ENCODE measurements around the gene MTRFR.
"Not testable (repeated sequence)": the region's sequence is repeated elsewhere in the genome, so short reads cannot be mapped to it uniquely, and the experiment has no call there.

Gene MTRFR

DNA sequence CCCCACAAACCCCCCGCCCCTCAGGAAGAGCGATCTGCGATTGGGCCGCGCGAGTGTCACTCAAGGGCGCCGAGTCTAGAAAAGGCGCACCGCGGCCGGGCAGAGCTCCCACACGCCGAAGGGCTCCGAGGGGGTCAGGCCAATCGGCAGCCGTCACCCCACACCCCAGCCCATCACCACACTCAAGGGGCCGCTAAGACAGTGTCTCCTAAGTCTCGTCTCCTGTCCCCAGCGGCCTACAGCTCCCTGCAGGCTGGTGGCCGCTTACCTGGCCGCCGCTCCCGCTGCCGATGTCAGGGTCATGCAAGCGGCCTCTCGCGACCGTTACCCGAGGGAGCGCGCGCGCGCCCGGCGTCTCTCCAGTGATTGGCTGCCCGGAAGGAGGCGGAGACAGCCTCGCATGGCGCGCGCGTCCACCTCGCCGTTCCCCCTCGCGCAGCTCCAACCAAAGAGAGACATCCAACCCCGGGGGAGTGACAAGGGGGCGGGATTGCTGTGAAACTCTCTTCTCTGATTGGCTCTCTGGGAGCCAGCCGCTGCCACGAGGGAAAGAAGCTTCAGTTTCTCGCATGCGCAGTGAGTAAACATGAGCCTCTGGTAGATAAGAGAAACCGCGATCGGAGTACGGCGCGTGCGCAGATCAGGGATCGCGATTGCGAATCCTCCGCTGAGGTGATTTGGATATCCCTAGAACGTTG, at the start of gene MTRFR, which contains the start of gene MPHOSPH9:
Gene MTRFR, plus strand, starts transcription at position 630 of the 698 bp plus-strand sequence. CDS start 20,239 bp downstream, outside the sequence.
Gene MPHOSPH9, minus strand, starts transcription at position 335 of the 698 bp plus-strand sequence. CDS start 2,777 bp downstream, outside the sequence.
- Mint-ChIP-seq H3K4me1 (ENCODE audit: low read depth) (peaks cover 53% of the 10 kb centered on the region), H3K4me3 (peak within 1 kb of the TSS; percentile 95), H3K27me3 (ENCODE audit: low read depth) (no peaks in the 10 kb centered on the region), H3K27ac (peak within 1 kb of the TSS; percentile 91), H3K36me3 (ENCODE audit: low read depth) (peaks cover 27% of the 10 kb centered on the region), H3K9me3 (no peaks in the 10 kb centered on the region)

DNA sequence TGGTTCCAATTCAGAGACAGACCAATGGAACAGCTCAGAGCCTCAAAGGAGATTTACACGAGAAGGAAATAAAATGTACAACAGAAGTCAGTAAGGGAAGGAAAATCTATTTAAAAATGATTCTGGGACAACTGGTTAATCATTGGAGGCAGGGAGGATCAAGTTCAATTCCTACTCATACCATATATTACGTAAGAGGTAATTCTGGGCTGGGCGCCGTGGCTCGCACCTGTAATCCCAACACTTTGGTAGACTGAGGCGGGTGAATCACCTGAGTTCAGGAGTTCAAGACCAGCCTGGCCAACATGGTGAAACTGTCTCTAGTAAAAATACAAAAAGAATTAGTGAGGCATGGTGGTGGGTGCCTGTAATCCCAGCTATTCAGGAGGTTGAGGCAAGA, 45.6 kb upstream of the MTRFR start:
- Mint-ChIP-seq H3K27me3 (ENCODE audit: low read depth) (no peaks in the 10 kb centered on the region), H3K36me3 (ENCODE audit: low read depth) (peaks cover 27% of the 10 kb centered on the region), H3K9me3 (no peaks in the 10 kb centered on the region), H3K4me1 (ENCODE audit: low read depth) (peaks cover 9% of the 10 kb centered on the region), H3K27ac (no peak overlapping the region), H3K4me3 (no peak overlapping the region)

GRCh38 chr12:123199936-123200335, 33.3 kb upstream of the MTRFR start:
- peaks cover 44% of the 10 kb centered on the region for H3K36me3 Mint-ChIP-seq (ENCODE audit: low read depth)
- H3K4me1 Mint-ChIP-seq (ENCODE audit: low read depth): peaks cover 19% of the 10 kb centered on the region
- peak overlapping the region; percentile 72 for H3K27ac Mint-ChIP-seq
- no peaks in the 10 kb centered on the region for H3K9me3 Mint-ChIP-seq
- H3K27me3 Mint-ChIP-seq (ENCODE audit: low read depth): no peaks in the 10 kb centered on the region
- no peak overlapping the region for H3K4me3 Mint-ChIP-seq

DNA sequence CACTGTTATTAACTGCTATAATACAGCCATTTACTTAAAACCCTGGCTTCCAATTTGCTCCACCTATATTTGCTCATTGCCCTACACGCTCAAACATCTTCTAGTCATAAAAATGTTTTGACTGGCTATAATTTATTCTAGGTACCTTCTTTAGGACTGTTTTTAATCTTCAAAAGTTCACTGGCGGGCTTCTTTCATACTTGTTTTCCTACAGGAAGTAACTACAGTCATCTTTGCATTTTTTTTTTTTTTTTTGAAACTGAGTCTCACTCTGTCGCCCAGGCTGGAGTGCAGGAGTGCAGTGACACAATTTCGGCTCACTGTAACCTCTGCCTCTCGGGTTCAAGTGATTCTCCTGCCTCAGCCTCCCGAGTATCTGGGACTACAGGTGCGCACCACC, 32.8 kb upstream of the MTRFR start:
- Mint-ChIP-seq H3K27ac (peak overlapping the region; percentile 72), H3K27me3 (ENCODE audit: low read depth) (no peaks in the 10 kb centered on the region), H3K4me1 (ENCODE audit: low read depth) (peaks cover 19% of the 10 kb centered on the region), H3K9me3 (no peaks in the 10 kb centered on the region), H3K4me3 (no peak overlapping the region), H3K36me3 (ENCODE audit: low read depth) (peaks cover 45% of the 10 kb centered on the region)

DNA sequence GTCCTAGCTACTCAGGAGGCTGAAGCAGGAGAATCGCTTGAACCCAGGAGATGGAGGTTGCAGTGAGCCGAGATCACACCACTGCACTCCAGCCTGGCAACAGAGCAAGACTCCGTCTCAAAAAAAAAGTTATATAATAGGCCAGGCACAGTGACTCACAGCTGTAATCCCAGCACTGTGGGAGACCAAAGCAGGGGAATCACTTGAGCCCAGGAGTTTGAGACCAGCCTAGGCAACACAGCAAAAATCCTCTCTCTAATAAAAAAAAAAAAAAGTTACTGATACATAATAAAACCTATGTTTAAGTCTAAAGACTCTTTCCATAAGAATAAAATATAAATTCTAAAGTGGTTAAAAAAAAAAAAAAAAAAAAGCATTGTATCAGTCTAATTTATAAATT, 26.4 kb upstream of the MTRFR start:
- H3K36me3 Mint-ChIP-seq (ENCODE audit: low read depth): peaks cover 45% of the 10 kb centered on the region
- not testable (repeated sequence) for H3K9me3 Mint-ChIP-seq

GRCh38 chr12:123207815-123208214, 25.4 kb upstream of the MTRFR start:
- peaks cover 41% of the 10 kb centered on the region for H3K36me3 Mint-ChIP-seq (ENCODE audit: low read depth)

More for the DNA sequence above, 26.4 kb upstream of the MTRFR start:
- not testable (repeated sequence) for H3K27me3 Mint-ChIP-seq (ENCODE audit: low read depth); H3K27ac Mint-ChIP-seq; H3K4me3 Mint-ChIP-seq; H3K4me1 Mint-ChIP-seq (ENCODE audit: low read depth)

DNA sequence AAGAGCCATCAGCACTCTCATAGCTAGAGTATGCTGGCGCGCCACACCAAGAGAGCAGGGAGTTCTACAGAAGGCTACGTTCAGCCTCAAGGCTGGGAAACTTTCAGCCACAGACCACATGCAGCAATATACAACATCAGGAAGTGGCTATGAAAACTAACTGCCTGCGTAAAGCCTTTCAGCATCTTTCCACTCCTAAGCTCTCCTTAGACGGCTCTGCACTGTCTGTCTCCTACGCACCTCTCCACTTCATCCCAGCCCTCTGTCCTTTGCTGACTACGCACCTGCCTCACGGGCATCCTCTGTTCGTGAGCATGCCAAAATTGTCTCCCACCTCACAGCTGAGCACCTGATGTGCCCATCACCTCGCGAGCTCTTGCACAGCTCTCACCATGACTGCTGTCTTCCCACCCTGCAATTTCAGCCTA, 10.0 kb upstream of the MTRFR start:
- Mint-ChIP-seq H3K27ac (peak overlapping the region; percentile 100), H3K27me3 (ENCODE audit: low read depth) (no peaks in the 10 kb centered on the region), H3K4me1 (ENCODE audit: low read depth) (peaks cover 30% of the 10 kb centered on the region), H3K4me3 (peak overlapping the region; percentile 82), H3K9me3 (no peaks in the 10 kb centered on the region), H3K36me3 (ENCODE audit: low read depth) (peaks cover 48% of the 10 kb centered on the region)

More at GRCh38 chr12:123207815-123208214, 25.4 kb upstream of the MTRFR start:
- H3K27ac Mint-ChIP-seq; H3K27me3 Mint-ChIP-seq (ENCODE audit: low read depth); H3K4me3 Mint-ChIP-seq; H3K9me3 Mint-ChIP-seq; H3K4me1 Mint-ChIP-seq (ENCODE audit: low read depth): not testable (repeated sequence)

- H3K27ac Mint-ChIP-seq: peak overlapping the region; percentile 65
- H3K4me1 Mint-ChIP-seq (ENCODE audit: low read depth): peaks cover 50% of the 10 kb centered on the region
- H3K36me3 Mint-ChIP-seq (ENCODE audit: low read depth): peaks cover 41% of the 10 kb centered on the region
Measured at GRCh38 chr12:123225443-123225842, 7.8 kb upstream of the MTRFR start.

DNA sequence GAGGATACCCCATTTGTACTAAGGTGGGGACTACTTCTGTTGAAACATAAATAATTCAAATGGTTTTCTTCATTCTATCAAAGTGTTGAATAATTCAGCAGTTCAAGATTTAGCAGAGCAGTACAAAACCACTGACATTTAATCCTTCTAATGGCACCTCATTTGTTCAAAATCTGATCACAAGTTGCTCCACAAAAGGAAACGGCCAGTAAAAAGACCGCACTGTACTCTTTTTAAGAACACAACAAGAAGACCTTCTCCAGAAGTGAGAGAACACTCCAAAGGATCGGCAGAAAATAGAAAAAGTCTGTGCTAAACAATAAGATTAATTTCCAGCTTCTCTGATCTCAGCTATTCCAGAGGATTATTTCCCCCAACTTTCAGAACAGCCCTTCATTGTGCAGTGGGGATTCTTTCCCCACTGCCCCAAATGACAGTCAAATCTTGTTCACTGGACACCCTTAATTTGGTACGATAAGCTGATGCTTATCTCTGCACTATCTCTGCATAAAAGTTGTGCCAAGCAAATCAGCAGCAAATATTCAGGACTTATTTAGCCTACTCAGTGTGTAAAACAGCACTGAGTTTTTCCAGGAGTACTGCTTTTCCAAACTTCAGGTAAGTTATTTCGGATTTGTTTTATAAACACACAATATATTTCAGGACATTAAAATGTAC, 5.5 kb upstream of the MTRFR start:
- no peaks in the 10 kb centered on the region for H3K9me3 Mint-ChIP-seq
- peaks cover 29% of the 10 kb centered on the region for H3K36me3 Mint-ChIP-seq (ENCODE audit: low read depth)
- H3K4me1 Mint-ChIP-seq (ENCODE audit: low read depth): peaks cover 55% of the 10 kb centered on the region
- H3K27me3 Mint-ChIP-seq (ENCODE audit: low read depth): no peaks in the 10 kb centered on the region
- H3K4me3 Mint-ChIP-seq: no peak overlapping the region
- no peak overlapping the region for H3K27ac Mint-ChIP-seq

More at GRCh38 chr12:123225443-123225842, 7.8 kb upstream of the MTRFR start:
- peak overlapping the region; percentile 47 for H3K4me3 Mint-ChIP-seq
- H3K27me3 Mint-ChIP-seq (ENCODE audit: low read depth): no peaks in the 10 kb centered on the region
- H3K9me3 Mint-ChIP-seq: no peaks in the 10 kb centered on the region

DNA sequence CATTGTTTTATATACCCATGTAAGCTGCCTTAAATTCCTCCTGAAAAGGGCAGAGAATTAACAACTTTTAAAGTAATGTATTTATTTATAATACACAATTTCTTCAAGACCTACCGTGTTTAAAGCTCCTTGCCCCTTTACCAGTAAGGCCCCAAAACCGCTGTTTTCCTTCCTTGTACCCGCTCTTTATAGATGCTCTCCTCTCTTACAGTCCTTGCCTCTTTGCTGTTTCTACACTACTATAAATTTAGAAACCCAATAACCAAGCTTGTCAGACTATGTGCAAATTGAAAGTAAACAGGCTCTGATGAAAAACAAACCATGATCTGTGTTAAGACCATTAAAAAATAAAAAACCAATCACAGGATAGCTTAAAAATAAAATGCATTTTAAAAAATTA, 4.2 kb upstream of the MTRFR start:
- Mint-ChIP-seq H3K9me3 (no peaks in the 10 kb centered on the region), H3K27ac (peak overlapping the region; percentile 74), H3K27me3 (ENCODE audit: low read depth) (no peaks in the 10 kb centered on the region), H3K4me3 (peak overlapping the region; percentile 79), H3K4me1 (ENCODE audit: low read depth) (peaks cover 53% of the 10 kb centered on the region), H3K36me3 (ENCODE audit: low read depth) (peaks cover 30% of the 10 kb centered on the region)

GRCh38 chr12:123231931-123232330, 1.3 kb upstream of the MTRFR start:
- Mint-ChIP-seq H3K4me3 (peak overlapping the region; percentile 95), H3K36me3 (ENCODE audit: low read depth) (peaks cover 25% of the 10 kb centered on the region), H3K27me3 (ENCODE audit: low read depth) (no peaks in the 10 kb centered on the region), H3K9me3 (no peaks in the 10 kb centered on the region), H3K27ac (peak overlapping the region; percentile 52), H3K4me1 (ENCODE audit: low read depth) (peaks cover 51% of the 10 kb centered on the region)

GRCh38 chr12:123232472-123232806, 797 bp upstream of the MTRFR start:
- peaks cover 26% of the 10 kb centered on the region for H3K36me3 Mint-ChIP-seq (ENCODE audit: low read depth)
- H3K27me3 Mint-ChIP-seq (ENCODE audit: low read depth): no peaks in the 10 kb centered on the region
- peaks cover 53% of the 10 kb centered on the region for H3K4me1 Mint-ChIP-seq (ENCODE audit: low read depth)
- peak overlapping the region; percentile 95 for H3K4me3 Mint-ChIP-seq
- H3K27ac Mint-ChIP-seq: peak overlapping the region; percentile 91
- no peaks in the 10 kb centered on the region for H3K9me3 Mint-ChIP-seq

- H3K27ac Mint-ChIP-seq: peak overlapping the region; percentile 91
- H3K27me3 Mint-ChIP-seq (ENCODE audit: low read depth): no peaks in the 10 kb centered on the region
- H3K4me1 Mint-ChIP-seq (ENCODE audit: low read depth): peaks cover 53% of the 10 kb centered on the region
- peaks cover 25% of the 10 kb centered on the region for H3K36me3 Mint-ChIP-seq (ENCODE audit: low read depth)
- H3K4me3 Mint-ChIP-seq: peak overlapping the region; percentile 95
- no peaks in the 10 kb centered on the region for H3K9me3 Mint-ChIP-seq
Measured at GRCh38 chr12:123233505-123234308, 471 bp downstream of the MTRFR start.

DNA sequence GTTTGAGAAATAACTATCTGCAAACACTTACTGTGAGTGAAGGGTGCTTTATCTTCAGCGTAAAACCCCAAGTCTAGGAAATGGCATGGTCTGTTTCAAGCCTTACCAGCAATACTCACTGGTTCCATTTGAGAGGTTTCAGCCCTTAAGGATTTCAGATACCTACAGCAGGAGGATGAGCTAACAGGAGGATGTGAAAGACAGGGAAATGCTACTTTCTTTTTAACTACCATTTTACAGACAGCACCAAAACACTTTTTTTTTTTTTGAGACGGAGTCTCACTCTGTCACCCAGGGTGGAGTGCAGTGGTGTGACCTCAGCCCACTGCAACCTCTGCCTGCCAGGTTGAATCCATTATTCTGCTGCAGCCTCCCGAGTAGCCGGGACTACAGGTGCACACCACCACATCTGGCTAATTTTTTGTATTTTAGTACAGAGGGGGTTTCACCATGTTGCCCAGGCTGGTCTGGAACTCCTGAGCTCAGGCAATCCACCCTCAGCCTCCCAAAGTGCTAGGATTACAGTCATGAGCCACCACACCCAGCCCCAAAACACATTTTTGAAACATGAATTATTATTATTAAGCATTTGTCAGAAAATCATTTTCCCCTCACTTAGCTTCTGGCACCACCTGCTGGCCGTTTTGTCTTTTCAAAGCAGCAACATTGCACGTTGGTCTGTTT, 4.6 kb downstream of the MTRFR start:
- peaks cover 32% of the 10 kb centered on the region for H3K36me3 Mint-ChIP-seq (ENCODE audit: low read depth)
- H3K4me1 Mint-ChIP-seq (ENCODE audit: low read depth): peaks cover 41% of the 10 kb centered on the region

More for the DNA sequence above, 4.6 kb downstream of the MTRFR start:
- Mint-ChIP-seq H3K9me3 (no peaks in the 10 kb centered on the region), H3K27me3 (ENCODE audit: low read depth) (no peaks in the 10 kb centered on the region), H3K4me3 (peak overlapping the region; percentile 69), H3K27ac (peak overlapping the region; percentile 87)

Measured in T-helper 1 cell treated with Interleukin-12 subunit alpha and Interleukin-12 subunit beta and Interleukin-4 antibody, amounts not matched to agents 30 μg/mL and 1 μg/mL, for 36 hours (primary cell).